H1 (cell line): ENCODE results near the gene SAFB. TPM values are rescaled to one million over a fixed set of nuclear protein-coding genes. Genes with fewer than 3 reads are reported as not detected.

Experiments used
- CTCF ChIA-PET: fragments of 300-600 bp; sonication (Branson Sonifier 250); formaldehyde crosslinking; loops from one replicate; lab custom pipeline; 2021; ENCODE audit not compliant: partially characterized antibody; lab: Charles Lee
- POLR2A ChIA-PET: fragments of 300-600 bp; sonication (Branson Sonifier 250); formaldehyde crosslinking; loops from one replicate; lab custom pipeline; 2021; ENCODE audit warnings: inconsistent platforms; ENCODE audit not compliant: partially characterized antibody; lab: Charles Lee
- DNase-seq, 2 experiments: peaks; one replicate each; pipeline versions ENCODE4 v3.0.0 to v3.0.0-alpha.2; 2010 to 2022; ENCODE audit warnings: low spot score in 2 of 2, low read depth in 1 of 2, mixed read lengths in 1 of 2
- FAIRE-seq: peaks from 2 replicates; lab custom pipeline; 2011; peaks lifted over from hg19 to GRCh38; lab: Jason Lieb, UNC
- H2AFZ ChIP-seq: 2 replicates; pipeline ENCODE4 v1.8.1; 2012; ENCODE audit warnings: low read length, inconsistent platforms
- H2AK5ac ChIP-seq: 2 replicates; pipeline ENCODE4 v1.6.1; 2013; ENCODE audit warnings: low read depth, low read length
- H2BK120ac ChIP-seq: replicated peaks from 2 replicates; pipeline ENCODE3; 2013; ENCODE audit warnings: low read depth, low read length, inconsistent platforms
- H2BK12ac ChIP-seq: 2 replicates; pipeline ENCODE4 v1.6.1; 2013; ENCODE audit warnings: low read depth, low read length
- H2BK15ac ChIP-seq: 2 replicates; pipeline ENCODE4 v1.6.1; 2013; ENCODE audit warnings: low read length
- H2BK20ac ChIP-seq: 2 replicates; pipeline ENCODE4 v1.6.1; 2013; ENCODE audit warnings: low read length
- H2BK5ac ChIP-seq: 2 replicates; pipeline ENCODE4 v1.6.1; 2013; ENCODE audit warnings: low read depth, low read length
- H3K14ac ChIP-seq: 2 replicates; pipeline ENCODE4 v1.6.1; 2013; ENCODE audit warnings: inconsistent platforms; ENCODE audit not compliant: insufficient read length
- H3K18ac ChIP-seq: 2 replicates; pipeline ENCODE4 v1.6.1; 2013; ENCODE audit warnings: low read length; ENCODE audit errors: extremely low read depth
- H3K23ac ChIP-seq: 2 replicates; pipeline ENCODE4 v1.6.1; 2013; ENCODE audit warnings: inconsistent platforms; ENCODE audit not compliant: insufficient read length
- H3K23me2 ChIP-seq: 2 replicates; pipeline ENCODE4 v1.6.1; 2013; ENCODE audit warnings: low read depth, low read length
- H3K27ac ChIP-seq: 2 replicates; pipeline ENCODE4 v1.6.1; 2011; ENCODE audit warnings: low read depth, low read length, inconsistent platforms
- H3K27me3 ChIP-seq, 4 experiments: replicated peaks in 1 of 4; 1 replicate in 1 of 4; 2 replicates in 3 of 4; pipeline versions ENCODE4 v1.6.1 to v1.8.1; 2011 to 2013; ENCODE audit warnings: low read length in 3 of 4, mild to moderate bottlenecking in 3 of 4, inconsistent platforms in 2 of 4, mixed read lengths in 2 of 4, moderate library complexity in 1 of 4; ENCODE audit not compliant: control insufficient read depth in 3 of 4, insufficient read depth in 3 of 4; ENCODE audit errors: extremely low read depth in 1 of 4
- H3K36me3 ChIP-seq, 4 experiments: 2 replicates each; pipeline versions ENCODE4 v1.6.1 to v1.8.1; 2011 to 2013; ENCODE audit warnings: mild to moderate bottlenecking in 4 of 4, low read length in 3 of 4, moderate library complexity in 2 of 4, control low read depth in 1 of 4, inconsistent platforms in 1 of 4; ENCODE audit not compliant: insufficient read depth in 4 of 4, control insufficient read depth in 2 of 4
- H3K4ac ChIP-seq: replicated peaks from 2 replicates; pipeline ENCODE3; 2013; ENCODE audit warnings: low read length, low read depth, mixed read lengths, inconsistent platforms; ENCODE audit not compliant: insufficient read length
- H3K4me1 ChIP-seq, 4 experiments: replicated peaks in 1 of 4; 1 replicate in 1 of 4; 2 replicates in 3 of 4; pipeline versions ENCODE4 v1.6.1 to v1.8.1; 2011 to 2013; ENCODE audit warnings: low read length in 3 of 4, inconsistent platforms in 2 of 4, mixed read lengths in 1 of 4; ENCODE audit not compliant: insufficient read depth in 4 of 4, control insufficient read depth in 3 of 4
- H3K4me2 ChIP-seq, 2 experiments: 2 replicates each; pipeline versions ENCODE4 v1.6.1 to v1.8.1; 2011 to 2013; ENCODE audit warnings: low read depth in 2 of 2, low read length in 2 of 2, control low read depth in 1 of 2, inconsistent platforms in 1 of 2, mild to moderate bottlenecking in 1 of 2; ENCODE audit not compliant: insufficient read depth in 1 of 2
- H3K4me3 ChIP-seq, 4 experiments: fragments of 200-600, 300-600 bp in 1 of 4; sonication (generic), shearing (Covaris generic), sonication (Bioruptor Twin) in 1 of 4; 2 replicates each; pipeline versions ENCODE4 v1.5.1 to v1.8.1; 2011 to 2016; ENCODE audit warnings: low read length in 4 of 4, low read depth in 3 of 4, control low read depth in 2 of 4, inconsistent platforms in 2 of 4, mild to moderate bottlenecking in 2 of 4, mixed read lengths in 1 of 4, moderate library complexity in 1 of 4; ENCODE audit not compliant: insufficient read depth in 2 of 4; ENCODE audit errors: extremely low read depth in 1 of 4
- H3K56ac ChIP-seq: replicated peaks from 2 replicates; pipeline ENCODE3; 2013; ENCODE audit warnings: low read depth, mild to moderate bottlenecking, mixed read lengths, low read length, inconsistent platforms; ENCODE audit not compliant: insufficient read length
- H3K79me1 ChIP-seq: 2 replicates; pipeline ENCODE4 v1.6.1; 2013; ENCODE audit warnings: low read depth, low read length, control low read depth
- H3K79me2 ChIP-seq, 2 experiments: 2 replicates each; pipeline versions ENCODE4 v1.6.1 to v1.8.1; 2012 to 2013; ENCODE audit warnings: low read length in 2 of 2, mild to moderate bottlenecking in 2 of 2, inconsistent platforms in 1 of 2; ENCODE audit not compliant: insufficient read depth in 2 of 2, control insufficient read depth in 1 of 2
- H3K9ac ChIP-seq, 4 experiments: replicated peaks in 1 of 4; 1 replicate in 1 of 4; 2 replicates in 3 of 4; pipeline versions ENCODE4 v1.6.1 to v1.8.1; 2011 to 2013; ENCODE audit warnings: low read depth in 3 of 4, low read length in 3 of 4, control low read depth in 2 of 4, mild to moderate bottlenecking in 2 of 4, moderate library complexity in 2 of 4, inconsistent platforms in 1 of 4; ENCODE audit errors: extremely low read depth in 1 of 4
- H3K9me3 ChIP-seq, 2 experiments: 2 replicates each; pipeline versions ENCODE4 v1.6.1 to v1.8.1; 2012 to 2013; ENCODE audit warnings: mild to moderate bottlenecking in 2 of 2, moderate library complexity in 2 of 2, control low read depth in 1 of 2, inconsistent platforms in 1 of 2, low read depth in 1 of 2, low read length in 1 of 2, mixed read lengths in 1 of 2; ENCODE audit not compliant: insufficient read depth in 2 of 2
- H4K20me1 ChIP-seq, 2 experiments: replicated peaks in 1 of 2; 2 replicates each; pipeline versions ENCODE3 to v1.8.1; 2011 to 2013; ENCODE audit warnings: inconsistent platforms in 2 of 2, low read length in 2 of 2, mild to moderate bottlenecking in 1 of 2; ENCODE audit not compliant: insufficient read depth in 2 of 2, control insufficient read depth in 1 of 2
- H4K5ac ChIP-seq: 2 replicates; pipeline ENCODE4 v1.6.1; 2013; ENCODE audit warnings: low read length, low read depth, mixed read lengths, inconsistent platforms; ENCODE audit not compliant: insufficient read length
- H4K8ac ChIP-seq: 2 replicates; pipeline ENCODE4 v1.8.0; 2013; ENCODE audit warnings: mild to moderate bottlenecking, moderate library complexity, low read length, inconsistent platforms; ENCODE audit not compliant: insufficient read depth; ENCODE audit errors: extremely low read depth
- H4K91ac ChIP-seq: replicated peaks from 2 replicates; pipeline ENCODE3; 2013; ENCODE audit warnings: low read length, mixed read lengths, inconsistent platforms; ENCODE audit not compliant: insufficient read length
- KDM4A ChIP-seq: IDR thresholded peaks from one replicate; pipeline ENCODE4 v1.7.1; 2012; ENCODE audit warnings: low read depth, mild to moderate bottlenecking, moderate library complexity, low read length, inconsistent platforms; ENCODE audit not compliant: severe bottlenecking
- MAFK ChIP-seq: IDR thresholded peaks from 2 replicates; pipeline ENCODE4 v1.6.1; 2012; ENCODE audit warnings: low read depth, mild to moderate bottlenecking, improper control_type of control experiment, low read length
- POLR2A ChIP-seq, 2 experiments: IDR thresholded peaks; 1 replicate in 1 of 2; 2 replicates in 1 of 2; pipeline ENCODE4 v1.6.1; 2011; ENCODE audit warnings: low read depth in 2 of 2, low read length in 2 of 2, mild to moderate bottlenecking in 2 of 2; ENCODE audit errors: control extremely low read depth in 1 of 2
- POLR2AphosphoS5 ChIP-seq: IDR thresholded peaks from 2 replicates; pipeline ENCODE4 v1.6.1; 2011; ENCODE audit warnings: low read depth, low read length
- RNF2 ChIP-seq: fragments of 200-900, 300-1000 bp; sonication (generic); IDR thresholded peaks from 2 replicates; pipeline ENCODE4 v1.7.1; 2016; ENCODE audit warnings: borderline replicate concordance, low read depth, mild to moderate bottlenecking, antibody characterized with exemption, low read length; ENCODE audit not compliant: poor library complexity, severe bottlenecking; ENCODE audit errors: missing control alignments
- SP4 ChIP-seq: IDR thresholded peaks from 2 replicates; pipeline ENCODE4 v1.6.1; 2012; ENCODE audit warnings: low read length, inconsistent platforms
- SRF ChIP-seq: IDR thresholded peaks from 2 replicates; pipeline ENCODE4 v1.6.1; 2011; ENCODE audit warnings: mild to moderate bottlenecking, low read depth, low read length, moderate library complexity
- WGBS, 2 experiments: shearing (Covaris generic) in 1 of 2; methylation state at CpG; one replicate each; pipeline versions ENCODE4 v1.1.6 to v1.1.7; 2013 to 2015; ENCODE audit warnings: low lambda C conversion rate in 2 of 2, mixed read lengths in 2 of 2, inconsistent platforms in 1 of 2, low coverage in 1 of 2, missing lambda C conversion rate in 1 of 2; ENCODE audit not compliant: insufficient replicate concordance in 2 of 2, insufficient coverage in 1 of 2, insufficient read length in 1 of 2; ENCODE audit errors: extremely low coverage in 1 of 2, missing lambda C conversion rate in 1 of 2; 5-methylcytosine and 5-hydroxymethylcytosine counted together
- polyA plus RNA-seq, 7 experiments: library from polyadenylated mRNA; depleted of rRNA in 3 of 7; stranded (reverse) in 5 of 7; unstranded in 2 of 7; fragments of >200 nt in 5 of 7; fragments of 200-250 nt in 2 of 7; gene quantifications; 1 replicate in 5 of 7; 2 replicates in 1 of 7; 4 replicates in 1 of 7; pipeline versions ENCODE4 v1.2.1 to v1.2.3, GENCODE V29; 2011 to 2013; ENCODE audit warnings: missing spikeins in 2 of 7, mixed read lengths in 2 of 7
- total RNA-seq: library from RNA; stranded (reverse); fragmentation: NEBNext Ultra II Directional; extraction: Animal tissue kit (Norgen Biotek cat#: 25700); gene quantifications from 2 replicates; pipeline ENCODE4 v1.2.1, GENCODE V29; 2021
- TF ChIP-seq, protein P1 (sequence below), 3 experiments: IDR thresholded peaks; 1 replicate in 2 of 3; 2 replicates in 1 of 3; pipeline versions ENCODE4 v1.5.1 to v1.6.1; 2011; ENCODE audit warnings: low read length in 3 of 3, mild to moderate bottlenecking in 3 of 3, inconsistent platforms in 2 of 3, low read depth in 1 of 3, moderate library complexity in 1 of 3; ENCODE audit not compliant: insufficient read depth in 1 of 3; ENCODE audit errors: control extremely low read depth in 1 of 3

The SAFB gene
- total and polyA plus RNA-seq, 2 of the 8 experiments (the other 6 are each of a cell fraction or from before 2014, with no cell fraction given) = 27.0 to 110 TPM

- no peak overlapping the region for H2BK5ac ChIP-seq
- H3K4me2 ChIP-seq = no peak overlapping the region
- H4K8ac ChIP-seq = no peak overlapping the region
- H3K18ac ChIP-seq = no peak overlapping the region
- H3K56ac ChIP-seq = no peak overlapping the region
- H3K79me1 ChIP-seq = peaks cover 2% of the 10 kb centered on the region
- H3K36me3 ChIP-seq = peaks cover 36 to 77% (median 64%) of the 10 kb centered on the region in 4 experiments
- H2BK120ac ChIP-seq = no peak overlapping the region
- H3K23me2 ChIP-seq = no peaks in the 10 kb centered on the region; the same call in 1 of the 2 replicates
- no peak overlapping the region for H2BK12ac ChIP-seq
- no peak overlapping the region for H2AK5ac ChIP-seq
- WGBS, 2 experiments = 93% methylated on average over 23 of the region's 30 CpGs; no CpG with 5 or more reads in 1 of the 2 experiments
- H4K20me1 ChIP-seq = peaks cover 23 to 31% of the 10 kb centered on the region in 2 experiments
- no peaks in the 10 kb centered on the region for H3K4me1 ChIP-seq
- no peak overlapping the region for H3K4me3 ChIP-seq
- H2BK20ac ChIP-seq = no peak overlapping the region
- no peak overlapping the region for H2AFZ ChIP-seq
- peaks cover 0 to 10% of the 10 kb centered on the region in 2 experiments; a peak in 1 of 4 replicates for H3K79me2 ChIP-seq
- no peak overlapping the region for H3K14ac ChIP-seq
- ChIA-PET POLR2A (interaction anchor here (0.9 to 15.6 kb wide), 3 partner anchors 8 to 76 kb away, joined by 3 to 620 read pairs (median 60); partner anchors contain the start of genes CATSPERD, LONP1, RPL36 and SAFB), CTCF (interaction anchor here (1.5 to 2.0 kb wide), 3 partner anchors 7 to 11 kb away, joined by 4 to 9 read pairs (median 4); partner anchors contain the start of gene RPL36)
- H2BK15ac ChIP-seq = no peak overlapping the region
- DNase-seq (no peak), FAIRE-seq (no peak)
- no peak overlapping the region for H4K5ac ChIP-seq
- no peak overlapping the region for H3K9ac ChIP-seq
- no peak overlapping the region for H3K4ac ChIP-seq
- no peaks in the 10 kb centered on the region for H3K27me3 ChIP-seq
- no peak overlapping the region for H3K27ac ChIP-seq
- peaks cover 0 to 5% of the 10 kb centered on the region in 2 experiments; a peak in 1 of 4 replicates for H3K9me3 ChIP-seq
- no peak overlapping the region for H3K23ac ChIP-seq
- no peak overlapping the region for H4K91ac ChIP-seq
- no peak for TF ChIP-seq RNF2
- TF ChIP-seq POLR2AphosphoS5 = 0 out of 2 replicates have a peak, but pooled peaks have one; percentile 2
- peak in 1 of 2 experiments; percentile 2; a peak in 1 of 3 replicates for TF ChIP-seq POLR2A (IDR thresholded peaks at IDR 0.05; ENCODE audit: control extremely low read depth in 1 of 2, low read depth in 2 of 2, low read length in 2 of 2)
- no peak for TF ChIP-seq SP4
- no peak for TF ChIP-seq MAFK
- TF ChIP-seq, protein P1, sequence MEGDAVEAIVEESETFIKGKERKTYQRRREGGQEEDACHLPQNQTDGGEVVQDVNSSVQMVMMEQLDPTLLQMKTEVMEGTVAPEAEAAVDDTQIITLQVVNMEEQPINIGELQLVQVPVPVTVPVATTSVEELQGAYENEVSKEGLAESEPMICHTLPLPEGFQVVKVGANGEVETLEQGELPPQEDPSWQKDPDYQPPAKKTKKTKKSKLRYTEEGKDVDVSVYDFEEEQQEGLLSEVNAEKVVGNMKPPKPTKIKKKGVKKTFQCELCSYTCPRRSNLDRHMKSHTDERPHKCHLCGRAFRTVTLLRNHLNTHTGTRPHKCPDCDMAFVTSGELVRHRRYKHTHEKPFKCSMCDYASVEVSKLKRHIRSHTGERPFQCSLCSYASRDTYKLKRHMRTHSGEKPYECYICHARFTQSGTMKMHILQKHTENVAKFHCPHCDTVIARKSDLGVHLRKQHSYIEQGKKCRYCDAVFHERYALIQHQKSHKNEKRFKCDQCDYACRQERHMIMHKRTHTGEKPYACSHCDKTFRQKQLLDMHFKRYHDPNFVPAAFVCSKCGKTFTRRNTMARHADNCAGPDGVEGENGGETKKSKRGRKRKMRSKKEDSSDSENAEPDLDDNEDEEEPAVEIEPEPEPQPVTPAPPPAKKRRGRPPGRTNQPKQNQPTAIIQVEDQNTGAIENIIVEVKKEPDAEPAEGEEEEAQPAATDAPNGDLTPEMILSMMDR (IDR thresholded peaks at IDR 0.05; ENCODE audit: control extremely low read depth in 1 of 3, insufficient read depth in 1 of 3, low read depth in 1 of 3, low read length in 3 of 3) = no peak
- no peak for TF ChIP-seq SRF
- no peak for TF ChIP-seq KDM4A
These were observed 75.2 kb downstream of the SAFB start for GRCh38 chr19:5697890-5698634.
